ENCODE results near the gene INSIG2.

- TF ChIP-seq RXRA (IDR thresholded peaks at IDR 0.05; ENCODE audit: borderline replicate concordance, low read depth): no peak
- no peak for TF ChIP-seq ZBTB33 (IDR thresholded peaks at IDR 0.05; ENCODE audit: borderline replicate concordance, low read depth)
- TF ChIP-seq, protein P1, sequence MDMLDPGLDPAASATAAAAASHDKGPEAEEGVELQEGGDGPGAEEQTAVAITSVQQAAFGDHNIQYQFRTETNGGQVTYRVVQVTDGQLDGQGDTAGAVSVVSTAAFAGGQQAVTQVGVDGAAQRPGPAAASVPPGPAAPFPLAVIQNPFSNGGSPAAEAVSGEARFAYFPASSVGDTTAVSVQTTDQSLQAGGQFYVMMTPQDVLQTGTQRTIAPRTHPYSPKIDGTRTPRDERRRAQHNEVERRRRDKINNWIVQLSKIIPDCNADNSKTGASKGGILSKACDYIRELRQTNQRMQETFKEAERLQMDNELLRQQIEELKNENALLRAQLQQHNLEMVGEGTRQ (IDR thresholded peaks at IDR 0.05; ENCODE audit: borderline replicate concordance, low read depth, low read length): no peak
- TF ChIP-seq RCOR1 (IDR thresholded peaks at IDR 0.05; ENCODE audit: low read length): no peak
- TF ChIP-seq CTCF (IDR thresholded peaks at IDR 0.05): no peak
- TF ChIP-seq TAF1 (IDR thresholded peaks at IDR 0.05; ENCODE audit: borderline replicate concordance, low read depth, low read length): no peak
- TF ChIP-seq REST (IDR thresholded peaks at IDR 0.05; ENCODE audit: low read depth, low read length): no peak
- TF ChIP-seq MAX (IDR thresholded peaks at IDR 0.05; ENCODE audit: low read depth): no peak
- no peak for TF ChIP-seq RAD21 (IDR thresholded peaks at IDR 0.05; ENCODE audit: low read length)
- TF ChIP-seq NFIC (IDR thresholded peaks at IDR 0.05; ENCODE audit: borderline replicate concordance): no peak
- TF ChIP-seq NRF1 (IDR thresholded peaks at IDR 0.05; ENCODE audit: low read depth, low read length): no peak
- no peak for TF ChIP-seq FOXM1 (IDR thresholded peaks at IDR 0.05; ENCODE audit: low read depth)
Observed at GRCh38 chr2:118151831-118152230, 63.6 kb downstream of the INSIG2 start.
